Activated CD4-positive, alpha-beta T cell treated with anti-CD3 and anti-CD28 coated beads, Interleukin-2, amount 50 U/mL, for 1 hour (primary cell): ENCODE measurements around the gene UTP4.
A peak's percentile ranks its signal among the peaks of the same experiment; 100 is the strongest.
"Not testable (repeated sequence)": the region's sequence is repeated elsewhere in the genome, so short reads cannot be mapped to it uniquely, and the experiment has no call there.

Source experiments
- DNase-seq: peaks from one replicate; pipeline ENCODE4 v3.0.0-alpha.2; 2020

The UTP4 gene

DNA sequence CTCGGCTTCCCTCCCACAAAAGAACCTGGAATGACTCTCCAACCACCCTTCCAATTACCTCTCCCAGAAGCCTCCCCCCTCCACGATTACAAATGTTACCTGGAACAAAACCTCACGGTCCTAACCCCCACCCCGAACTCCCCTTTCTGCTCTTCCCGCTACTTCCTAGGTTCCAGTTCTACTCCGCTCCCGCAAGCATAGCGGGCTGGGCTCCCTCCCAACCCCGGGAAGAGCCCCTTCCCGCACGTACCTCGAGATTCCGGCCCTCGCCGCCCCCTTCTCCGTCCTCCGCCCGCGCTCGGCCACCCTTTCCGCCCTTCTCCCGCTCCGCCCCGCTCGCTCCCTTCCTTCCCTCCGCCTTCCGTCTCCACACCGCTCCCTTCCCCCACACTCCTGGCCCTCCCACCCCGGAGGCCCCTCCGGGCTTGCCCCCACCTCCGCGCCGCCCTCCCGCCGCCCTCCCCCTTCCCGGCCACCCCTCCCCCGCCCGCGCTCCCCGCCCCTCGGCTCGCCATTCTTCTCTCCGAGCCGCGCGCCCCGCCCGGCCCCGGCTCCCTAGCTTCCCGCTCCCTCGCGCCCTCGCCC, 518 bp upstream of the UTP4 start:
- peak; percentile 62 for DNase-seq

DNA sequence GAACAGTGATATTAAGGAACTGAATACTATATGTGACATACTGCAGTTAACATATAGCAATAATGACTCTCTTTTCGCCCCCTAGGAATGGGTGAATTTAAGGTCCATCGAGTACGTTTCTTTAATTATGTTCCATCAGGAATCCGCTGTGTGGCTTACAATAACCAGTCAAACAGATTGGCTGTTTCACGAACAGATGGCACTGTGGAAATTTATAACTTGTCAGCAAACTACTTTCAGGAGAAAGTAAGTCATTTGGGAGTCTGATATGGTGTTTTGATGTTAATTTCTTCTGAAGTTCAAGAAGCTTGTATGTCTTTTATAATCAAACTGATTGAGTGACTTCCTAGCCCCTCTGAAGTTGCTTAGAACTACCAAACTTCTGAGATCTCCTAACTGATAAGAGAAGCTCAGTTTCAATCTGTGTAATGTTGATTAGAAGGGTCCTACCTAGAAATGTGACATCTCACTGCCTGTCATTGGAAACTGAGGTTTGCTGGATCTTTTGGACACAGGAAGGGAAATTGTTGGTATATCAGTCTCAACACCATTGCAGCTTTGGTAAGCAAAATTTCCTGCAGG, 1.0 kb downstream of the UTP4 start:
- no peak for DNase-seq

DNA sequence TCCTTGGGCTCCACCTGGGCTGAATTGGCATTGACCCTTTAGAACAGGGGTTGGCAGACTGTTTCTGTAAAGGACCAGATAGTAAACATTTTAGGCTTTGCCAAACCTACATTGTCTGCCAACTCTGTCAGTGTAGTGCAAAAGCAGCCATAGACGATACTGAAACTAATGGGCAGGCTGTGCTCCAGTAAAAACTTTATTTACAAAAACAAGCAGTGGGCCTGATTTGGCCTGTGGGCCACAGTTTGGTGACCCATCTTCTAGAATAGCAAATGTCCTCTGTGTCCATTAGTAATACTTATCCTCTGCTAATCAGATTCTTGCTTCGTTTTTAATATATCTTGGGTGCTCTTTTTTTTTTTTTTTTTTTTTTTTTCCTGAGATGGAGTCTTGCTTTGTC, 6.2 kb downstream of the UTP4 start:
- no peak for DNase-seq

DNA sequence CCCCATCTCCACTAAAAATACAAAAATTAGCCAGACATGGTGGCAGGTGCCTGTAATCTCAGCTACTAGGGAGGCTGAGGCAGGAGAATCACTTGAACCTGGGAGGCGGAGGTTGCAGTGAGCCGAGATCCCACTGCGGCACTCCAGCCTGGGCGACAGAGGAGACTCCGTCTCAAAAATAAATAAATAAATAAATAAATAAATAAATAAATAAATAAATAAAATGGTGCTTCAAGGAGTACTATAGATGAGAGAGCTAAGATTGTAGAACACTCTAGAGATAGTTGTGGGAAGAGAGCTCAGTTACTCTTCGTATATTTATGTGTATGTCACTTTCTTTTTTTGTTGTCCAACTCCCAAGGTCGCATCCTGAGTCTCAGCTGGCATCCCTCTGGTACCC, 7.0 kb downstream of the UTP4 start:
- not testable (repeated sequence) for DNase-seq

DNA sequence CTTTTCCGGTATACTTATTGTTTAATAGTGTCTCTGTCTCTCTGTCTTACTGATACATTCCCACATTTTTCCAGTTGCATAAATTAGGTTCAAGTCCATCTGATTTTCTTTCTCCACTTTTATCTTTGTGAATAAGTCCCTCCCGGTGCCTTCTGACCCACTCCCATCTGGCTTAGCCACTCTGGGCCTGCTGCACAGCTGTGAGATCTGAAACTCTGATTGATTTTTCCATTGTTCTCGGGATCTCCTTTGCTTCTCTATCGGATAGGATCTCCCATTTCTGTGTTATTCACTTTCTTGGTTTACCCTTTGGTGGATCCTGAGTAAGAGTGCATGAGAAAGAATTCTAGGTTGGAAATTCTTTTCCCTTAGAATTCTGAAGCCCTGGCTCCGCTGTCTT, 8.6 kb downstream of the UTP4 start:
- no peak for DNase-seq

DNA sequence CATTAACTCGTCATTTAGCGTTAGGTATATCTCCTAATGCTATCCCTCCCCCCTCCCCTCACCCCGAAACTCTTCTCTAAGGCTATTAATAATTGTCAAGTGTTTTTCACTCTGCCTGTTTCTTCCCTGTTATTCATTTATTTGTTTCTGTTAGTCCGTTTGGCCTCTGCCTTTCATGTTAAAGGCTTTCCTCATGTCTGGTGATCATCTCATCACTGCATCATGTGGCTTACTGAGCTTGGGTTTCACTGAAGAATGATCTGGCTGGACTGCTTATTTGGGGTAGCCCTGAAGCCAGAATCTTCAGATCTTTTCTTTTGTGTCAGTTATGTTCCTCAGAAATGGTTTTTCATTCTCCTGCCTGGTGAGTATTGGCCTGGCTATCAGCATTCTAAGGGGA, 9.5 kb downstream of the UTP4 start:
- no peak for DNase-seq

DNA sequence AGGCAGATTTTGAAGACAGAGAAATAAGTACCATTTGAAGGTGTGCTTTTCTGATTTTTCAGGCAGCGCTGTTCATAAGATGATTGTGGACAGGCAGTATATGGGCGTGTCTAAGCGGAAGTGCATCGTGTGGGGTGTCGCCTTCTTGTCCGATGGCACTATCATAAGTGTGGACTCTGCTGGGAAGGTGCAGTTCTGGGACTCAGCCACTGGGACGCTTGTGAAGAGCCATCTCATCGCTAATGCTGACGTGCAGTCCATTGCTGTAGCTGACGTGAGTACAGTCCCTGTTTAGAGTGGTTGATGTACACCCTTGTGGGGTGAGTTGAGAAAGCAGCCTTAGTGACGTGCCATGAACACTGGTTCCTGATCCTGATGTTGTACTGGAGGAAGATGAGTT, 10.7 kb downstream of the UTP4 start:
- DNase-seq: no peak

DNA sequence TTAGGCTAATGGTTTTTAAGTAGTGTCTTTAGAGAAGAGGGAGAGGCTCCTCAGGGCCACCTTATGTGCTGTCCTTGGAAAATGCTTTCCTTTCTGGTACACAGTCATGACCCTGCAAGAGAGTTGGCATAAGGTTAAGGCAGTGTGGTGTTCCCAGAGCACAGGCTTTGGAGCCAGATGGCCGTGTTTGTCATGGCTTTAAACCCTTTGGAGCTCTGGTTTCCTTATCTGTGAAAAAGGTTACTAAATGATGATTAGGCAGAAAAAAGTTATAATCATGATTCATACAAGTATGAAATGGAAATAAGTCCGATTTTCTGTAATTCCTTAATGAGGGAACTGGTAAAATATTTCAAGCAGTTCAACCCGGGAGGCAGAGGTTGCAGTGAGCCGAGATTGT, 13.2 kb downstream of the UTP4 start:
- DNase-seq: no peak

DNA sequence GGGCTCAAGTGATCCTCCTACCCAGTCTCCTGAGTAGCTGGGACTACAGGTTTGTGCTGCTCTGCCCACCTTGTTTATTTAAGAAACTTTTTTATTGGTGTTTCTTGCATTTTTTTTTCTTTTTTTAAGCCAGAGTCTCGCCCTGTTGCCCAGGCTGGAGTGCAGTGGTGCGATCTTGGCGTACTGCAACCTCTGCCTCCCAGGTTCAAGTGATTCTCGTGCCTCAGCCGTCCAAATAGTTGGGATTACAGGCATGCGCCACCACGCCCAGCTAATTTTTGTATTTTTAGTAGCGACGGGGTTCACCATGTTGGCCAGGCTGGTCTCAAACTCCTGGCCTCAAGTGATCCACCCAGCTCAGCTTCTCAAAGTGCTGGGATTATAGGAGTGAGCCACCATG, 17.2 kb downstream of the UTP4 start:
- DNase-seq: not testable (repeated sequence)

DNA sequence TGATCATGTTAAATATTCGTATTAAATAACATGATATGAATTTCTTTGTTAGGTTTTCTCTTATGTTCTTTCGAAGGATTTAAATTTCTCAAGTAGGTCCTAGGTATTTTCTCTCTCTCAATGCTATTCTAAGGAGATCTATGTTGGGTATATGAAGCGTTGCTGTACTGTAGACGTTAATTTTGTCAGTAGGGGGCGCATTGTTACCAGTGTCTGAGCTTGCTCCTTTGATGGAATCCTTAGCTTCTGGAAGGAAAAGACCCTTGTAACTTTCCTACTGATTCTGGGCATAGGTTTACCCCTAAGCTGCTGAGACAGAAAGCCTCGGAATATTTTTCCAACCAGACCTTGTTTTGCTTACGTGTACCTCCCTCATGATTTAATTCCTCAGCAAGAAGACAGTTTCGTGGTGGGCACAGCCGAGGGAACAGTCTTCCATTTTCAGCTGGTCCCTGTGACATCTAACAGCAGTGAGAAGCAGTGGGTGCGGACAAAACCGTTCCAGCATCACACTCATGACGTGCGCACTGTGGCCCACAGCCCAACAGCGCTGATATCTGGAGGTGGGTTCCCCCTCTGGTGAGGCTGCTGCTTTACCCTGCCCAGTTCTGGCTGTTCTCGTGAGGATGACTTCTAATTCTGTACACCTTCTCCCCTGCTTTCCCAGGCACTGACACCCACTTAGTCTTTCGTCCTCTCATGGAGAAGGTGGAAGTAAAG, 17.9 kb downstream of the UTP4 start:
- DNase-seq: peak; percentile 27

DNA sequence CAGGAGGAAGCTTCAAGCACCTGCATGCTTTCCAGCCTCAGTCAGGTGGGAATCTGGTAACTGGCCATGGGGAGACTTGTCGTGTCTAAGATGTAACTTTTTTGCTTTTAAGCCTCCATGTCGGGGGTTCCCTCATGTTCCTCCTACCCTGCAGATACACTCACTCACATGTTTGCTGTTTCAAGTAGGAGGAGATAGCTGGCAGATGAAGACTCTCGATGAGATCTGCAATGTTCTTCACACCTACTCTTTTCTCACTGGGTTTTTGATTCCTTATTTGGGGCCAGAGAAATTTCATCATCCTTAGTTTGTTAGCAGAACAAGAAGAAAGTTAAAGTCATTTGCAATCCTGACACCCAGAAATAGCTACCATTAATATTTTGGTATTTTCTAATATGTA, 24.7 kb downstream of the UTP4 start:
- DNase-seq: no peak

DNA sequence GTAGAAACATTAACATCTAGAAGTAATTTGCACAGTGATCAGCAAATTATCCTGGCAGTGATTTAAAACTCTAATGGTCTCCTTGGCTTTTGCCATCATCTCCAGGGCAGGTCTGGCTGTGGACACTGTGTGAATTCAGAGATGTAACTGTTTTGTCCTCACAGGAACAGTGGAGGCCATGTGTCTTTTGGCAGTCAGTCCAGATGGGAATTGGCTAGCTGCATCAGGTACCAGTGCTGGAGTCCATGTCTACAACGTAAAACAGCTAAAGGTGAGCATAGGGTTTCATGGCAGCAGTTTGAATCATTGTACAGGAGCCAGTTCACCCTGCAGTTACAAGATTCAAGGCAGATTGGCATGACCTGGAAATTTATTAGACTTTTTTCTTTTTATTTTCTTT, 27.7 kb downstream of the UTP4 start:
- no peak for DNase-seq

DNA sequence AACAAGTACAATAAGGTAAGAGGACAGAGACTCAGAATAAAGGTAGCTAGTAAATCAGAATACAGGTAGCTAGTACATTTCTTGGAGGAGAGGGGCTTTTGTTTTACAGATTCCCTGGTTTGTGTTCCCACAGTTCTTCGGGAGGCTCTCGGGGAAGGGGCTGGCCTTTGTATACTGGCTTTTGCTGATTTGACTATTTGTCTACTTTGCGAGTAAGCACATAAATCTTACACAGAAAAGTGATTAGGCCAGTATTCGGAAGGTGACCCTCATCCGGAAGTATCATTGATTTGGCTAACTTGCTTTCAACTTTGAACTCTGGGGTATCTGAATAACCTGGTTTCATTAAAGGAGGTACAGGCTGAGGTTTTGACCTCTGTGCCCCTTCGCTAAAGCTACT, 33.1 kb downstream of the UTP4 start:
- no peak for DNase-seq

DNA sequence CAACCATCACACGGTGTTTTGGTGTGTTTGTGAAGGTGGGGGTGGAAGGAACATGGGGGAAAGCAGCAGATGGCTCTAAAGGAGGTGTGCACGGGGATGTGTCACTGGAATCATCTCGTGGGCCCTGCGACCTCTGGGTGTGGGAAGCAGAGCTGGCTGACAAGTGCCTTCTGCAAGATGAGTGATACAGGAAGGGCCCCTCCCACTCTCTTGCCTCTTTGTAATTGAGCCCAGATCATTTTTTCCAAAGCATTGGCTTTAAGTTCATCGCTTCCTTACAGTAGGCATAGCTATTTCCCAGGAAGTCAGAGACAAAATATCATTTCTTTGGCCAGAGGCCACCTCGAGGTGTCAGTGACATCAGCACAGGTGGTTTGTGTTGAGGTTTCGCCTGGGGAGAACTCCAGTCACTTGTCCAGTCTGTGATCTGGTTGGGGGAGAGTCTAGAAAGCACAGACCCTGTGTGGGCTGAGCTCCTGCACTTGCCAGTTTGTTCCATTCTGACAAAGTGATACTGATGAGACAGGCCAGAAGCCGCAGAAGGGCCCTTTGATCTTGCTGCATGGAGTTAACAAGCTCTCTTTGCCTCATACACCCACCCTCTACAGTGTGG, 33.9 kb downstream of the UTP4 start:
- DNase-seq: peak; percentile 41

DNA sequence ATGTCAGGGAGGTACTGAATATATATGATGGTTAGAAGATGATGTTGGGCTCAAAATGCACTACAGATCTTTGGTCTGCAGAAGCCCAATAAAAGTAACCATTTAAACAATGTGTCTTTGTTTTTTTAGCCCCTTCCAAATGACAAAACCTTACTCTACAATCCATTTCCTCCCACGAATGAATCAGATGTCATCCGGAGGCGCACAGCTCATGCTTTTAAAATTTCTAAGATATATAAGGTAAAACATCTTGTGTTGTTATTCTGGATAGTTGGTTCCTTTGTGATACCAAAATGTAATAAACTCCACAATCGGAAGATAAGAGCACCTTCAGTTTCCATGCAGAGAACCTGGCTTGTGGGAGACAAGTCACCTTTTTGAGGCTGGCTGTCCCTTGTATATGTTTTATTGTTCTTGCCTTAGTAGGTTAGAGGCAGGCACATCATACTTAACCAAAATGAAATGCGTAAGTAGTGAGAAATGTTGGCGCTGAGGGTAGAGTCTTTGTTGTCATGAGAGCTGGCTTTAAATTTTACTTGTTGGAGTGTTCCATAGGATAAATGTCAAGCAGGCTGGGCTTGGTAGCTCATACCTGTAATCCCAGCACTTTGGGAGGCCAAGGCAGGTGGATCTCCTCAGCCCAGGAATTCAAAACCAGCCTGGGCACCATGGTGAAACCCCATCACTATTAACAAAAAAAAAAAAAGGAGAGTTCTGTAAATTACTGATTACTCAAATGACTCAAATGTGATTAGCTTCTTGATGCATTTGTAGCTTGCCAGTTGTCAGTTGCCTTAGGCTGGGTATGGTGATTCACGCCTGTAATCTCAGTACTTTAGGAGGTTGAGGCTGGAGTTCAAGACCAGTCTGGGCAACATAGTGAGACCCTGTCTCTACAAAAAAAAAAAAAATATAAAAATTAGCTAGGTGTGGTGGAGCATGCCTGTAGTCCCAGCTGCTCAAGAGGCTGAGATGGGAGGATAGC, 34.8 kb downstream of the UTP4 start:
- no peak for DNase-seq

DNA sequence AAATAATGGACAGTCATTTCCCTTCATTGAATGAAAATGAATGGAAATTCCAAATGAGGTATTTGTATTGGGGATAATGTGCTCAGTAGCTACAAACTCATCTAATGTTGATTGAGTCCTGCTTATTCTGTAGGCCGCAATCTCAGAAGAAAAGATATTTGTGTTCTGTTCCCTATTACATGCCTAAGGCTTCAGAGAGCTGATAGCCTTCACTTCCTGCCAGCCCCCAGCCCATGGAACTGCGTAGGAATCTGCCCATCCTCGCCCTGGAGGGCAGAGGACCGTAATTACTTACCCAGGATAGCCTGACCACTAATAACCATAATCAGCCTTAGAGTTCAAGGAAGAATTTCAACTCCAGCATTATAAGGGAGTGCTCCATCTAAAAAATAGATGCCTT, 36.6 kb downstream of the UTP4 start:
- no peak for DNase-seq

DNA sequence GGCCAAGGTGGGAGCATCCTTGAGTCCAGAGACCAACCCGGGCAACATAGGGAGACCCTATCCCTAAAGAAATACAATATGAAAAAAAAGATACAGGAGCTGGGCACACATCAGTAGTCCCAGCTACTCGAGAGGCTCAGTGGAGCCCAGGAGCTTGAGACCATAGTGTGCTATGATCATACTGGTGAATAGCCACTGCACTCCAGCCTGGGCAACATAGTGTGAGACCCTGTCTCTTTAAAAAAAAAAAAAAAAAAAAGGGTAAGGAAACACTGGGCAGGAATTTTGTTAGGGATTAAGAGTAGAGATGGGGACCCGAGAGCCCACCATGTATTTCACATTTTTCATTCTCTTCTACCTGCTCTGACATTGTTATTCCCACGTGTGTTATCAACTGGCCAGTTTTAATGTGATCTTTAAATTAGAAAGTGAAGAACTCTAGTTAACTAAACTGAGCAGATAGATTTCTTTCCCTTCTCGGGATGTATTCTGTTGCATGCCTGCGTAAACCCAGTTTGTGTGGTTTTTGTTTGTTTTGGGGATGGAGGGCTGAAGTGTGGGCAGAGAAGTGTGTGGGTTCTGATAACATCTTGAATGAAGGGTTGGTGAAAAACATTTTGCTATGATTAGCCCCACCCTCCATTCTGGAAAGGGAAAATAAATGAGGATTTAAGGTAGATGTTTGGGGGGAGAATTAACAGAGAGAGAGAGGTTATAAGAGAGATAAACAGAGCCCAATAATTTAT, 37.3 kb downstream of the UTP4 start:
- no peak for DNase-seq

DNA sequence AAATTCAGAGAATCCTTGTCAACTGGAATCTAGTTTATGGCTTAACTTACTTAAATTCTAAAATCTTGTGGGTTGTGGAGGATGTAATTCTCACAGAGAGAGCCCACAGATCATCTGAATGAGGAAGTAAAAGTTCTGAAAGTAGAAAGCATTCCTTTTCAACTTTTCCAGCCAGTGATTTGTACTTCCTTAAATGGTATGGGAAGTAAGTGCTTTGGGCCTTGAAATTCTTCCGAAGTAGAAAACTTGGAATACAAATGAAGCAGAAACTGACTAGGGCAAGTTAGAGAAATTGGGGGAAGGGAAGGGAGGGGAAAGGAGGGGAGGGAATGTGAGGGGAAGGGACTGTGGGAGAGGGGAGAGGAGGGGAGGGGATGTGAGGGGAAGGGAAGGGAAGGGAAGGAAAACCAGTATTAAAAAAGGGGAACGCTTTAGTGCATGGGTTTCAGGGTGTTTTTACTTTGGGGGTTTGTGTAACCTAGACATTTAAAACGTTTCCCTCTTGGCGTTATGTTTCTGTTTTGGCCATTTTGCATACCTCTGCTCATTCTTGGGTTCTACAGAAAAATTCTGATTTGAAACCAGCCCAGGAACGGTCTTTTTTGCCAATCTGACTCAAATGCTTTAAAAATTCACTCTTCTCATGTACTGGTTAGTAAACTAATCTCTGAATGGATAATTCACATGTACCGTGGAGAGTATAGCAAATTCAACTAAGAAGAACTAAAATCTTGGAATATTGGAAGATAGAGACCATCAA, 39.1 kb downstream of the UTP4 start:
- DNase-seq: no peak

DNA sequence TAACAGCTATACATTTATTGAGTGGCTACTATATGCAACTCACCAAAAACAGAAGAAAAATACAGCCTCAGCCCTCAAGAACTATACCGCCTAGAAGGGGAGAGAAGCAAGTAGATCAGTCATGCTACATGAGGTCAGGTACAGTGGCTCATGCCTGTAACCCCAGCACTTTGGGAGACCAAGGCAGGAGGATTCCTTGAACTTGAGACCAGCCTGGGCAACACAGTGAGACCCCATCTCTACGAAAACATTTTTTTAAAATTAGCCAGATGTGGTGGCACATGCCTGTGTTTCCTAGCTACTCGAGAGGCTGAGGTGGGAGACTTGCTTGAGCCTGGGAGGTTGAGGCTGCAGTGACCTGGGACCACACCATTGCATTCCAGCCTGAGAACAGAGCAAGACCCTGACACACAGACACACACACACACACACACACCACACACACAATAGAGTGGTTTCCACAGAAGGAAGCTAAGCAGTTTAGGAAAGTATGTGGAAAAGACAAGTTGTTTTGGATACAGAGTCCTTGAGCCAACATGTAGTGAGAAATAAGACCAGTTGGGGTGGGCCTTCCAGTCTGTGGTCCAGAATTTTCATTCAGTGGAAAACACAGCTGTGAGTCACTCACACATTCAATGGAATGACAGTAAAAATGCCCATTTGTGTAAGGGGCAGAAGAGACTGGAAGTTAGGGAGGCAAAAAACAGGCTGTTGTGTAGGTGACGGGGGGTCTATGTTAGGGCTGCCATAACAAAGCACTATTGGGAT, 43.8 kb downstream of the UTP4 start:
- DNase-seq: no peak

DNA sequence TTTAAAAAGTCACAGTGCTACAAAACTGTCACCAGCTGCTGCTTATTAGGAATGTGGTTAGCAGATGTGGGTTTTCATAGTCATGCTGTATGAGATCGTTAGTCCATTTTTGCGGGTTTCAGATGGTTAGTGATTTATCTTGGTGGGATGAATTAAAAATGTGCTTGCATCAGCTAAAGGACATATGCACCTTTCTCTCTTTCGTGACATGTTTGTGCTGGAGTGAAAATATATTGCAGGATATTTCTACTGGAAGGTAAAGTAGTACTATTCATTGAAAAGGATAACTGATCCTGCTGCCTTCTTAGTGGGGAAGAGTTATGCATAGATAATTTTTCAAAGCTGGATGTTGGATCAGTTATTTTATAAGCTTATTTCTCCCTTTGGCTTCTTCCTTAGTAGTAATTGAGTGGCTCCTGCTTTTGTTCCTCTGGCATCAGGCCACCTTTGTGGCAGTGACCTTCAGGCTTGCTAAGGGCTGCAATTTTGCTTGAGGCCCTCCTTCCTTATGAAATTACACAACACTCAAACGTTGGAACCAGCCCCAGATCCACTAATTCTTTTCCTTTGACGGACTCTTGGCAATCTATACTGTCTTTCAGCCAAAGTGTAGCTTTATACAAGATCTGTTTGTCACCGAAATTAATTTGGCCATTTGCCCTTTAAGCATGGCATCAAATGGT, 47.0 kb downstream of the UTP4 start:
- no peak for DNase-seq
